ENCODE data around the gene CDH26. TPM values are rescaled to one million over a fixed set of nuclear protein-coding genes. Genes with fewer than 3 reads are reported as not detected.

Gene CDH26
- total and polyA plus RNA-seq, 3 donors from 2014 or later, result 1.7 to 3.5 (median 2.0) TPM

GRCh38 chr20:59945175-59945574, 13.0 kb upstream of the CDH26 start:
- Histone ChIP-seq H3K4me1 (peaks cover 22% of the 10 kb centered on the region), H3K4me3 (no peak overlapping the region), H3K27ac (no peak overlapping the region), H3K27me3 (no peaks in the 10 kb centered on the region), H3K9me3 (no peaks in the 10 kb centered on the region), H3K36me3 (ENCODE audit: low read depth, missing control alignments) (no peaks in the 10 kb centered on the region)
- intact Hi-C loops (cut with DNase I; ENCODE audit: low total_unique reads), result no loop called here
- WGBS, 2 donors, result 66 to 76% methylated on average over 3 of the region's 3 CpGs
- no peak for TF ChIP-seq POLR2A (IDR thresholded peaks at IDR 0.05)
- TF ChIP-seq CTCF (IDR thresholded peaks at IDR 0.05), result no peak
- DNase-seq, result no peak

- H3K4me1 ChIP-seq, result peaks cover 22% of the 10 kb centered on the region
- DNase-seq, result no peak
- TF ChIP-seq CTCF (IDR thresholded peaks at IDR 0.05), result no peak
- TF ChIP-seq POLR2A (IDR thresholded peaks at IDR 0.05), result no peak
- no peak overlapping the region for H3K4me3 ChIP-seq
- 70 to 82% methylated on average over 2 of the region's 2 CpGs for WGBS, 2 donors
- no peaks in the 10 kb centered on the region for H3K9me3 ChIP-seq
- intact Hi-C loops (cut with DNase I; ENCODE audit: low total_unique reads), result no loop called here
- no peaks in the 10 kb centered on the region for H3K27me3 ChIP-seq
- no peaks in the 10 kb centered on the region for H3K36me3 ChIP-seq (ENCODE audit: low read depth, missing control alignments)
- H3K27ac ChIP-seq, result no peak overlapping the region
These were observed 12.5 kb upstream of the CDH26 start for GRCh38 chr20:59945731-59946130.

GRCh38 chr20:59947376-59947775, 10.8 kb upstream of the CDH26 start:
- no peaks in the 10 kb centered on the region for H3K27me3 ChIP-seq
- no peak overlapping the region for H3K27ac ChIP-seq
- no peak for DNase-seq
- WGBS, 2 donors, result 91 to 98% methylated on average over 8 of the region's 8 CpGs
- no peak overlapping the region for H3K4me3 ChIP-seq
- no peaks in the 10 kb centered on the region for H3K36me3 ChIP-seq (ENCODE audit: low read depth, missing control alignments)
- H3K9me3 ChIP-seq, result no peaks in the 10 kb centered on the region
- TF ChIP-seq POLR2A (IDR thresholded peaks at IDR 0.05), result no peak
- TF ChIP-seq CTCF (IDR thresholded peaks at IDR 0.05), result no peak
- peaks cover 10% of the 10 kb centered on the region for H3K4me1 ChIP-seq
- intact Hi-C loops (cut with DNase I; ENCODE audit: low total_unique reads), result no loop called here

GRCh38 chr20:59948212-59948611, 10.0 kb upstream of the CDH26 start:
- Histone ChIP-seq H3K27ac (no peak overlapping the region), H3K36me3 (ENCODE audit: low read depth, missing control alignments) (no peaks in the 10 kb centered on the region), H3K4me3 (no peak overlapping the region), H3K4me1 (peaks cover 10% of the 10 kb centered on the region), H3K9me3 (no peaks in the 10 kb centered on the region), H3K27me3 (no peaks in the 10 kb centered on the region)
- 53 to 65% methylated on average over 1 of the region's 1 CpG for WGBS, 2 donors
- no peak for DNase-seq
- TF ChIP-seq POLR2A (IDR thresholded peaks at IDR 0.05) (no peak), CTCF (IDR thresholded peaks at IDR 0.05) (no peak)
- intact Hi-C loops (cut with DNase I; ENCODE audit: low total_unique reads), result no loop called here
